Measurements from ENCODE around the gene ATF4.

ATF4 gene

GRCh38 chr22:39534591-39535356, 14.4 kb downstream of the ATF4 start:
- H3K9me3 ChIP-seq (ENCODE audit: low read length), result no peaks in the 10 kb centered on the region
- H3K27me3 ChIP-seq (ENCODE audit: insufficient read depth, low read length), result no peaks in the 10 kb centered on the region
- H2AFZ ChIP-seq (ENCODE audit: low read length), result peak overlapping the region; percentile 80
- no peaks in the 10 kb centered on the region for H3K9me2 ChIP-seq (ENCODE audit: low read depth, low read length)
- no peaks in the 10 kb centered on the region for H3F3A ChIP-seq (ENCODE audit: insufficient read depth, low read length)
- peak overlapping the region; percentile 33 for H3K4me2 ChIP-seq (ENCODE audit: low read length)
- H4K20me1 ChIP-seq (ENCODE audit: insufficient read depth, low read length), result no peaks in the 10 kb centered on the region
- H3K27ac ChIP-seq (ENCODE audit: low read depth, low read length, poor library complexity, severe bottlenecking), result no peak overlapping the region
- H3K4me3 ChIP-seq (ENCODE audit: low read depth, low read length, poor library complexity, severe bottlenecking), result no peak overlapping the region
- H3K79me2 ChIP-seq (ENCODE audit: insufficient read depth, low read length), result peaks cover 14% of the 10 kb centered on the region
- H3K36me3 ChIP-seq (ENCODE audit: insufficient read depth, low read length), result peaks cover 22% of the 10 kb centered on the region
- peak; percentile 88 for TF ChIP-seq CTCF (IDR thresholded peaks at IDR 0.05; ENCODE audit: low read length)
- TF ChIP-seq EZH2 (IDR thresholded peaks at IDR 0.05; ENCODE audit: borderline replicate concordance, low read length), result no peak
- H3K9ac ChIP-seq (ENCODE audit: low read length), result no peak overlapping the region; the same call in 1 of the 2 replicates
- H3K4me1 ChIP-seq (ENCODE audit: insufficient read depth, low read length, severe bottlenecking), result peaks cover 45% of the 10 kb centered on the region

GRCh38 chr22:39535357-39535725, 15.0 kb downstream of the ATF4 start:
- H3K4me2 ChIP-seq (ENCODE audit: low read length), result no peak overlapping the region

GRCh38 chr22:39535831-39536449, 15.6 kb downstream of the ATF4 start:
- no peak overlapping the region for H2AFZ ChIP-seq (ENCODE audit: low read length)

More at GRCh38 chr22:39535357-39535725, 15.0 kb downstream of the ATF4 start:
- no peak for TF ChIP-seq EZH2 (IDR thresholded peaks at IDR 0.05; ENCODE audit: borderline replicate concordance, low read length)
- TF ChIP-seq CTCF (IDR thresholded peaks at IDR 0.05; ENCODE audit: low read length), result no peak
- Histone ChIP-seq H3K4me3 (ENCODE audit: low read depth, low read length, poor library complexity, severe bottlenecking) (no peak overlapping the region), H3K27me3 (ENCODE audit: insufficient read depth, low read length) (no peaks in the 10 kb centered on the region), H3K9me2 (ENCODE audit: low read depth, low read length) (no peaks in the 10 kb centered on the region), H2AFZ (ENCODE audit: low read length) (no peak overlapping the region), H3K9me3 (ENCODE audit: low read length) (no peaks in the 10 kb centered on the region), H3K9ac (ENCODE audit: low read length) (no peak overlapping the region), H3K4me1 (ENCODE audit: insufficient read depth, low read length, severe bottlenecking) (peaks cover 40% of the 10 kb centered on the region), H3K27ac (ENCODE audit: low read depth, low read length, poor library complexity, severe bottlenecking) (no peak overlapping the region), H3K36me3 (ENCODE audit: insufficient read depth, low read length) (peaks cover 16% of the 10 kb centered on the region; the same call in 1 of the 2 replicates), H4K20me1 (ENCODE audit: insufficient read depth, low read length) (no peaks in the 10 kb centered on the region), H3K79me2 (ENCODE audit: insufficient read depth, low read length) (peaks cover 14% of the 10 kb centered on the region), H3F3A (ENCODE audit: insufficient read depth, low read length) (no peaks in the 10 kb centered on the region)

More at GRCh38 chr22:39535831-39536449, 15.6 kb downstream of the ATF4 start:
- H3K9me3 ChIP-seq (ENCODE audit: low read length), result no peaks in the 10 kb centered on the region
- no peak overlapping the region for H3K27ac ChIP-seq (ENCODE audit: low read depth, low read length, poor library complexity, severe bottlenecking)
- peaks cover 34% of the 10 kb centered on the region for H3K4me1 ChIP-seq (ENCODE audit: insufficient read depth, low read length, severe bottlenecking)
- no peaks in the 10 kb centered on the region for H3F3A ChIP-seq (ENCODE audit: insufficient read depth, low read length)
- no peak overlapping the region for H3K9ac ChIP-seq (ENCODE audit: low read length)
- H3K27me3 ChIP-seq (ENCODE audit: insufficient read depth, low read length), result no peaks in the 10 kb centered on the region
- TF ChIP-seq CTCF (IDR thresholded peaks at IDR 0.05; ENCODE audit: low read length), result no peak
- no peak for TF ChIP-seq EZH2 (IDR thresholded peaks at IDR 0.05; ENCODE audit: borderline replicate concordance, low read length)
- H3K36me3 ChIP-seq (ENCODE audit: insufficient read depth, low read length), result peaks cover 12% of the 10 kb centered on the region; the same call in 1 of the 2 replicates
- H3K9me2 ChIP-seq (ENCODE audit: low read depth, low read length), result no peaks in the 10 kb centered on the region
- H3K4me2 ChIP-seq (ENCODE audit: low read length), result no peak overlapping the region
- no peak overlapping the region for H3K4me3 ChIP-seq (ENCODE audit: low read depth, low read length, poor library complexity, severe bottlenecking)
- no peaks in the 10 kb centered on the region for H4K20me1 ChIP-seq (ENCODE audit: insufficient read depth, low read length)
- peaks cover 14% of the 10 kb centered on the region for H3K79me2 ChIP-seq (ENCODE audit: insufficient read depth, low read length)

All from OCI-LY1 (cell line).